Measurements from ENCODE around the gene NFATC1. TPM values are rescaled to one million over a fixed set of nuclear protein-coding genes. Genes with fewer than 3 reads are reported as not detected.

NFATC1 gene
- total and polyA plus RNA-seq, 5 donors from 2014 or later, result 13.1 to 64.7 (median 19.8) TPM

GRCh38 chr18:79386547-79386946 is 9.2 kb upstream of the NFATC1 start:
- Mint-ChIP-seq H3K4me1 (peaks cover 4 to 9% (median 6%) of the 10 kb centered on the region in 4 donors), H3K9me3 (no peaks in the 10 kb centered on the region), H3K27me3 (peaks cover 34% of the 10 kb centered on the region), H3K4me3 (peak overlapping the region in 1 of 4 donors; percentile 56), H3K27ac (no peak overlapping the region), H3K36me3 (no peaks in the 10 kb centered on the region)
- Histone ChIP-seq H3K27ac (ENCODE audit: insufficient read depth, low read length, poor library complexity, severe bottlenecking) (no peak overlapping the region), H3K9me3 (ENCODE audit: control insufficient read depth in 2 of 2, low read length in 2 of 2) (no peaks in the 10 kb centered on the region), H3K4me1 (ENCODE audit: control insufficient read depth, insufficient read depth, low read length, poor library complexity, severe bottlenecking) (no peaks in the 10 kb centered on the region), H3K36me3 (ENCODE audit: control insufficient read depth, insufficient read depth, low read length) (no peaks in the 10 kb centered on the region), H3K27me3 (ENCODE audit: control insufficient read depth, insufficient read depth, low read length) (peaks cover 8% of the 10 kb centered on the region), H3K4me3 (ENCODE audit: low read depth, low read length) (no peak overlapping the region)
- ATAC-seq (ENCODE audit: low read depth in 2 of 2), result no peak
- DNase-seq, result no peak

- peaks cover 38% of the 10 kb centered on the region for H3K27me3 Mint-ChIP-seq
- no peaks in the 10 kb centered on the region for H3K36me3 Mint-ChIP-seq
- H3K4me1 Mint-ChIP-seq, result peaks cover 4 to 9% (median 8%) of the 10 kb centered on the region in 4 donors
- no peaks in the 10 kb centered on the region for H3K9me3 ChIP-seq (ENCODE audit: control insufficient read depth in 2 of 2, low read length in 2 of 2)
- peaks cover 8% of the 10 kb centered on the region for H3K27me3 ChIP-seq (ENCODE audit: control insufficient read depth, insufficient read depth, low read length)
- DNase-seq (no peak), ATAC-seq (ENCODE audit: low read depth in 2 of 2) (no peak)
- no peak overlapping the region for H3K4me3 ChIP-seq (ENCODE audit: low read depth, low read length)
- no peaks in the 10 kb centered on the region for H3K4me1 ChIP-seq (ENCODE audit: control insufficient read depth, insufficient read depth, low read length, poor library complexity, severe bottlenecking)
- H3K9me3 Mint-ChIP-seq, result no peaks in the 10 kb centered on the region
- H3K27ac ChIP-seq (ENCODE audit: insufficient read depth, low read length, poor library complexity, severe bottlenecking), result no peak overlapping the region
- peak overlapping the region in 1 of 3 donors; percentile 73 for H3K27ac Mint-ChIP-seq
- H3K4me3 Mint-ChIP-seq, result no peak overlapping the region
- H3K36me3 ChIP-seq (ENCODE audit: control insufficient read depth, insufficient read depth, low read length), result no peaks in the 10 kb centered on the region
These were observed 8.5 kb upstream of the NFATC1 start for GRCh38 chr18:79387214-79387613.

GRCh38 chr18:79387615-79388014 is 8.1 kb upstream of the NFATC1 start:
- Histone ChIP-seq H3K9me3 (ENCODE audit: control insufficient read depth in 2 of 2, low read length in 2 of 2) (no peaks in the 10 kb centered on the region), H3K36me3 (ENCODE audit: control insufficient read depth, insufficient read depth, low read length) (no peaks in the 10 kb centered on the region), H3K27me3 (ENCODE audit: control insufficient read depth, insufficient read depth, low read length) (peaks cover 8% of the 10 kb centered on the region), H3K27ac (ENCODE audit: insufficient read depth, low read length, poor library complexity, severe bottlenecking) (no peak overlapping the region), H3K4me1 (ENCODE audit: control insufficient read depth, insufficient read depth, low read length, poor library complexity, severe bottlenecking) (no peaks in the 10 kb centered on the region), H3K4me3 (ENCODE audit: low read depth, low read length) (no peak overlapping the region)
- H3K27me3 Mint-ChIP-seq, result peaks cover 37% of the 10 kb centered on the region
- H3K4me3 Mint-ChIP-seq, result no peak overlapping the region
- H3K4me1 Mint-ChIP-seq, result peaks cover 4 to 12% (median 9%) of the 10 kb centered on the region in 4 donors
- no peak for ATAC-seq (ENCODE audit: low read depth in 2 of 2)
- peak overlapping the region in 1 of 3 donors; percentile 73 for H3K27ac Mint-ChIP-seq
- no peaks in the 10 kb centered on the region for H3K9me3 Mint-ChIP-seq
- H3K36me3 Mint-ChIP-seq, result no peaks in the 10 kb centered on the region
- DNase-seq, result no peak

GRCh38 chr18:79388043-79388442 is 7.7 kb upstream of the NFATC1 start:
- Histone ChIP-seq H3K4me1 (ENCODE audit: control insufficient read depth, insufficient read depth, low read length, poor library complexity, severe bottlenecking) (peaks cover 4% of the 10 kb centered on the region), H3K27ac (ENCODE audit: insufficient read depth, low read length, poor library complexity, severe bottlenecking) (no peak overlapping the region), H3K9me3 (ENCODE audit: control insufficient read depth in 2 of 2, low read length in 2 of 2) (no peaks in the 10 kb centered on the region), H3K4me3 (ENCODE audit: low read depth, low read length) (no peak overlapping the region), H3K36me3 (ENCODE audit: control insufficient read depth, insufficient read depth, low read length) (no peaks in the 10 kb centered on the region), H3K27me3 (ENCODE audit: control insufficient read depth, insufficient read depth, low read length) (peaks cover 8% of the 10 kb centered on the region)
- peak overlapping the region in 1 of 3 donors; percentile 63 for H3K27ac Mint-ChIP-seq
- H3K4me1 Mint-ChIP-seq, result peaks cover 4 to 15% (median 10%) of the 10 kb centered on the region in 4 donors
- peak in 1 of 2 donors; percentile 30 for ATAC-seq (ENCODE audit: low read depth in 2 of 2)
- DNase-seq, result no peak
- peaks cover 38% of the 10 kb centered on the region for H3K27me3 Mint-ChIP-seq
- no peaks in the 10 kb centered on the region for H3K9me3 Mint-ChIP-seq
- H3K4me3 Mint-ChIP-seq, result no peak overlapping the region
- no peaks in the 10 kb centered on the region for H3K36me3 Mint-ChIP-seq

GRCh38 chr18:79389689-79390088 is 6.0 kb upstream of the NFATC1 start:
- Histone ChIP-seq H3K4me3 (ENCODE audit: low read depth, low read length) (no peak overlapping the region), H3K4me1 (ENCODE audit: control insufficient read depth, insufficient read depth, low read length, poor library complexity, severe bottlenecking) (peaks cover 20% of the 10 kb centered on the region), H3K27me3 (ENCODE audit: control insufficient read depth, insufficient read depth, low read length) (peaks cover 8% of the 10 kb centered on the region), H3K36me3 (ENCODE audit: control insufficient read depth, insufficient read depth, low read length) (no peaks in the 10 kb centered on the region), H3K27ac (ENCODE audit: insufficient read depth, low read length, poor library complexity, severe bottlenecking) (no peak overlapping the region), H3K9me3 (ENCODE audit: control insufficient read depth in 2 of 2, low read length in 2 of 2) (no peaks in the 10 kb centered on the region)
- Mint-ChIP-seq H3K4me3 (no peak overlapping the region), H3K27me3 (peaks cover 44% of the 10 kb centered on the region), H3K4me1 (peaks cover 4 to 16% (median 13%) of the 10 kb centered on the region in 4 donors), H3K9me3 (no peaks in the 10 kb centered on the region), H3K36me3 (no peaks in the 10 kb centered on the region), H3K27ac (peak overlapping the region in 1 of 3 donors; percentile 51)
- DNase-seq (no peak), ATAC-seq (ENCODE audit: low read depth in 2 of 2) (no peak)

- Mint-ChIP-seq H3K36me3 (no peaks in the 10 kb centered on the region), H3K27ac (peak overlapping the region; percentile 58 to 81 (median 67)), H3K4me1 (peaks cover 4 to 25% (median 13%) of the 10 kb centered on the region in 4 donors), H3K9me3 (no peaks in the 10 kb centered on the region), H3K27me3 (peaks cover 54% of the 10 kb centered on the region), H3K4me3 (peak overlapping the region; percentile 56 to 91 (median 74))
- Histone ChIP-seq H3K27me3 (ENCODE audit: control insufficient read depth, insufficient read depth, low read length) (peaks cover 8% of the 10 kb centered on the region), H3K4me3 (ENCODE audit: low read depth, low read length) (no peak overlapping the region), H3K36me3 (ENCODE audit: control insufficient read depth, insufficient read depth, low read length) (no peaks in the 10 kb centered on the region), H3K4me1 (ENCODE audit: control insufficient read depth, insufficient read depth, low read length, poor library complexity, severe bottlenecking) (peaks cover 36% of the 10 kb centered on the region), H3K27ac (ENCODE audit: insufficient read depth, low read length, poor library complexity, severe bottlenecking) (no peak overlapping the region), H3K9me3 (ENCODE audit: control insufficient read depth in 2 of 2, low read length in 2 of 2) (no peaks in the 10 kb centered on the region)
- no peak for ATAC-seq (ENCODE audit: low read depth in 2 of 2)
- DNase-seq, result no peak
These were observed 3.5 kb upstream of the NFATC1 start for GRCh38 chr18:79392226-79392625.

GRCh38 chr18:79393181-79393634 is 2.5 kb upstream of the NFATC1 start:
- Histone ChIP-seq H3K36me3 (ENCODE audit: control insufficient read depth, insufficient read depth, low read length) (no peaks in the 10 kb centered on the region), H3K27ac (ENCODE audit: insufficient read depth, low read length, poor library complexity, severe bottlenecking) (no peak overlapping the region), H3K9me3 (ENCODE audit: control insufficient read depth in 2 of 2, low read length in 2 of 2) (no peaks in the 10 kb centered on the region), H3K4me3 (ENCODE audit: low read depth, low read length) (peak overlapping the region; percentile 55), H3K27me3 (ENCODE audit: control insufficient read depth, insufficient read depth, low read length) (peaks cover 8% of the 10 kb centered on the region), H3K4me1 (ENCODE audit: control insufficient read depth, insufficient read depth, low read length, poor library complexity, severe bottlenecking) (peaks cover 44% of the 10 kb centered on the region)
- peaks cover 54% of the 10 kb centered on the region for H3K27me3 Mint-ChIP-seq
- no peaks in the 10 kb centered on the region for H3K36me3 Mint-ChIP-seq
- no peaks in the 10 kb centered on the region for H3K9me3 Mint-ChIP-seq
- peak overlapping the region; percentile 82 to 91 (median 87) for H3K4me3 Mint-ChIP-seq
- H3K27ac Mint-ChIP-seq, result peak overlapping the region; percentile 67 to 83 (median 81)
- peak in 1 of 2 donors; percentile 21 for ATAC-seq (ENCODE audit: low read depth in 2 of 2)
- DNase-seq, result no peak
- H3K4me1 Mint-ChIP-seq, result peaks cover 4 to 33% (median 16%) of the 10 kb centered on the region in 4 donors
